ENCODE results near the gene LSMEM2. TPM values are rescaled to one million over a fixed set of nuclear protein-coding genes. Genes with fewer than 3 reads are reported as not detected.

The LSMEM2 gene
- total and polyA plus RNA-seq, 9 of the 15 experiments (the other 6 are each of a cell fraction or from before 2014, with no cell fraction given), result not detected

DNA sequence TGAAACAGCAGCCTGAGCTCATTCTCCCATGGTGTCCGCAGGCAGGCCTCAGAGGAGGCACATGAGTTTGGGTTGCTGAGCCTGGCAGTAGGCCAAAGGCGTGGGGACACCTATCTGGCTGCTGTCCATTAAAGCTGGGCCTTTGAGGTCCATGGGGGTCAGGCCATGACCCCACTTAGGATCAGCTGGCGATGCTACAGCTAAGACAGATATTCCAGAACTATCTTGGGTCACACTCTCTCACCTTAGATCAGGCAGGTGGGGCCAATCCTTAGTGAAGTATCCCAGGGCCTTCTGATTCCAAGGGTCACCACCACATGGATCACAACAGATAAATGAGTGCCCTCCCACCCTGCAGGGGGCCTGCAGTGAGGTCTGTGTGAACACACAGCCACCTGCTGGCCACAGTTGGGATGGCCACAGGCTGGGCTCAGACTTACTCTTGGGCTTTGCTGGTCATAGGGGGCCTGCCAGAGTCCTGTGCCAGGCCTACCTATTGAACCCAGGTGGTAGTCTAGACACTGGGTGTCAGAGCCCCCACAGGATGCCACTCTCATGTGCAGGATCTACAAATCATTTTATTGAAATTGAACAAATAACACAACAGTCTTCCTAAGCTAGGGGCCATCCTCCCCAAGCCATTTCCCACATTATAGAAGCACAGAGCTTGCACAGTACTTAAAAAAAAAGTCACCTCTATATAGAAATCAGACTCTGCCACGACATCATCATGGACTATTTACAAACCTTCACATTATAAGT, 45.6 kb downstream of the LSMEM2 start (continued):
- TF ChIP-seq SMC3 (conservative IDR thresholded peaks at IDR 0.05; ENCODE audit: insufficient read depth, low read depth, low read length) (peak; percentile 55), CC2D1A (IDR thresholded peaks at IDR 0.05) (peak; percentile 53; the same call in 1 of the 2 replicates), ADNP (tag; IDR thresholded peaks at IDR 0.05) (no peak), CTBP1 (IDR thresholded peaks at IDR 0.05; ENCODE audit: borderline replicate concordance) (peak; percentile 47; the same call in 1 of the 2 replicates), ZNF224 (CRISPR knock-in tag; IDR thresholded peaks at IDR 0.05) (no peak), TAL1 (IDR thresholded peaks at IDR 0.05) (no peak)
- TF ChIP-seq, protein P1, sequence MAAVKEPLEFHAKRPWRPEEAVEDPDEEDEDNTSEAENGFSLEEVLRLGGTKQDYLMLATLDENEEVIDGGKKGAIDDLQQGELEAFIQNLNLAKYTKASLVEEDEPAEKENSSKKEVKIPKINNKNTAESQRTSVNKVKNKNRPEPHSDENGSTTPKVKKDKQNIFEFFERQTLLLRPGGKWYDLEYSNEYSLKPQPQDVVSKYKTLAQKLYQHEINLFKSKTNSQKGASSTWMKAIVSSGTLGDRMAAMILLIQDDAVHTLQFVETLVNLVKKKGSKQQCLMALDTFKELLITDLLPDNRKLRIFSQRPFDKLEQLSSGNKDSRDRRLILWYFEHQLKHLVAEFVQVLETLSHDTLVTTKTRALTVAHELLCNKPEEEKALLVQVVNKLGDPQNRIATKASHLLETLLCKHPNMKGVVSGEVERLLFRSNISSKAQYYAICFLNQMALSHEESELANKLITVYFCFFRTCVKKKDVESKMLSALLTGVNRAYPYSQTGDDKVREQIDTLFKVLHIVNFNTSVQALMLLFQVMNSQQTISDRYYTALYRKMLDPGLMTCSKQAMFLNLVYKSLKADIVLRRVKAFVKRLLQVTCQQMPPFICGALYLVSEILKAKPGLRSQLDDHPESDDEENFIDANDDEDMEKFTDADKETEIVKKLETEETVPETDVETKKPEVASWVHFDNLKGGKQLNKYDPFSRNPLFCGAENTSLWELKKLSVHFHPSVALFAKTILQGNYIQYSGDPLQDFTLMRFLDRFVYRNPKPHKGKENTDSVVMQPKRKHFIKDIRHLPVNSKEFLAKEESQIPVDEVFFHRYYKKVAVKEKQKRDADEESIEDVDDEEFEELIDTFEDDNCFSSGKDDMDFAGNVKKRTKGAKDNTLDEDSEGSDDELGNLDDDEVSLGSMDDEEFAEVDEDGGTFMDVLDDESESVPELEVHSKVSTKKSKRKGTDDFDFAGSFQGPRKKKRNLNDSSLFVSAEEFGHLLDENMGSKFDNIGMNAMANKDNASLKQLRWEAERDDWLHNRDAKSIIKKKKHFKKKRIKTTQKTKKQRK (IDR thresholded peaks at IDR 0.05; ENCODE audit: borderline replicate concordance, low read depth, low read length), result no peak
- TF ChIP-seq, protein P2, sequence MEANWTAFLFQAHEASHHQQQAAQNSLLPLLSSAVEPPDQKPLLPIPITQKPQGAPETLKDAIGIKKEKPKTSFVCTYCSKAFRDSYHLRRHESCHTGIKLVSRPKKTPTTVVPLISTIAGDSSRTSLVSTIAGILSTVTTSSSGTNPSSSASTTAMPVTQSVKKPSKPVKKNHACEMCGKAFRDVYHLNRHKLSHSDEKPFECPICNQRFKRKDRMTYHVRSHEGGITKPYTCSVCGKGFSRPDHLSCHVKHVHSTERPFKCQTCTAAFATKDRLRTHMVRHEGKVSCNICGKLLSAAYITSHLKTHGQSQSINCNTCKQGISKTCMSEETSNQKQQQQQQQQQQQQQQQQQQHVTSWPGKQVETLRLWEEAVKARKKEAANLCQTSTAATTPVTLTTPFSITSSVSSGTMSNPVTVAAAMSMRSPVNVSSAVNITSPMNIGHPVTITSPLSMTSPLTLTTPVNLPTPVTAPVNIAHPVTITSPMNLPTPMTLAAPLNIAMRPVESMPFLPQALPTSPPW (CRISPR knock-in tag; IDR thresholded peaks at IDR 0.05), result peak; percentile 46
- TF ChIP-seq, protein P3, sequence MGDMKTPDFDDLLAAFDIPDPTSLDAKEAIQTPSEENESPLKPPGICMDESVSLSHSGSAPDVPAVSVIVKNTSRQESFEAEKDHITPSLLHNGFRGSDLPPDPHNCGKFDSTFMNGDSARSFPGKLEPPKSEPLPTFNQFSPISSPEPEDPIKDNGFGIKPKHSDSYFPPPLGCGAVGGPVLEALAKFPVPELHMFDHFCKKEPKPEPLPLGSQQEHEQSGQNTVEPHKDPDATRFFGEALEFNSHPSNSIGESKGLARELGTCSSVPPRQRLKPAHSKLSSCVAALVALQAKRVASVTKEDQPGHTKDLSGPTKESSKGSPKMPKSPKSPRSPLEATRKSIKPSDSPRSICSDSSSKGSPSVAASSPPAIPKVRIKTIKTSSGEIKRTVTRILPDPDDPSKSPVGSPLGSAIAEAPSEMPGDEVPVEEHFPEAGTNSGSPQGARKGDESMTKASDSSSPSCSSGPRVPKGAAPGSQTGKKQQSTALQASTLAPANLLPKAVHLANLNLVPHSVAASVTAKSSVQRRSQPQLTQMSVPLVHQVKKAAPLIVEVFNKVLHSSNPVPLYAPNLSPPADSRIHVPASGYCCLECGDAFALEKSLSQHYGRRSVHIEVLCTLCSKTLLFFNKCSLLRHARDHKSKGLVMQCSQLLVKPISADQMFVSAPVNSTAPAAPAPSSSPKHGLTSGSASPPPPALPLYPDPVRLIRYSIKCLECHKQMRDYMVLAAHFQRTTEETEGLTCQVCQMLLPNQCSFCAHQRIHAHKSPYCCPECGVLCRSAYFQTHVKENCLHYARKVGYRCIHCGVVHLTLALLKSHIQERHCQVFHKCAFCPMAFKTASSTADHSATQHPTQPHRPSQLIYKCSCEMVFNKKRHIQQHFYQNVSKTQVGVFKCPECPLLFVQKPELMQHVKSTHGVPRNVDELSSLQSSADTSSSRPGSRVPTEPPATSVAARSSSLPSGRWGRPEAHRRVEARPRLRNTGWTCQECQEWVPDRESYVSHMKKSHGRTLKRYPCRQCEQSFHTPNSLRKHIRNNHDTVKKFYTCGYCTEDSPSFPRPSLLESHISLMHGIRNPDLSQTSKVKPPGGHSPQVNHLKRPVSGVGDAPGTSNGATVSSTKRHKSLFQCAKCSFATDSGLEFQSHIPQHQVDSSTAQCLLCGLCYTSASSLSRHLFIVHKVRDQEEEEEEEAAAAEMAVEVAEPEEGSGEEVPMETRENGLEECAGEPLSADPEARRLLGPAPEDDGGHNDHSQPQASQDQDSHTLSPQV (IDR thresholded peaks at IDR 0.05), result peak; percentile 61
- TF ChIP-seq, protein P4, sequence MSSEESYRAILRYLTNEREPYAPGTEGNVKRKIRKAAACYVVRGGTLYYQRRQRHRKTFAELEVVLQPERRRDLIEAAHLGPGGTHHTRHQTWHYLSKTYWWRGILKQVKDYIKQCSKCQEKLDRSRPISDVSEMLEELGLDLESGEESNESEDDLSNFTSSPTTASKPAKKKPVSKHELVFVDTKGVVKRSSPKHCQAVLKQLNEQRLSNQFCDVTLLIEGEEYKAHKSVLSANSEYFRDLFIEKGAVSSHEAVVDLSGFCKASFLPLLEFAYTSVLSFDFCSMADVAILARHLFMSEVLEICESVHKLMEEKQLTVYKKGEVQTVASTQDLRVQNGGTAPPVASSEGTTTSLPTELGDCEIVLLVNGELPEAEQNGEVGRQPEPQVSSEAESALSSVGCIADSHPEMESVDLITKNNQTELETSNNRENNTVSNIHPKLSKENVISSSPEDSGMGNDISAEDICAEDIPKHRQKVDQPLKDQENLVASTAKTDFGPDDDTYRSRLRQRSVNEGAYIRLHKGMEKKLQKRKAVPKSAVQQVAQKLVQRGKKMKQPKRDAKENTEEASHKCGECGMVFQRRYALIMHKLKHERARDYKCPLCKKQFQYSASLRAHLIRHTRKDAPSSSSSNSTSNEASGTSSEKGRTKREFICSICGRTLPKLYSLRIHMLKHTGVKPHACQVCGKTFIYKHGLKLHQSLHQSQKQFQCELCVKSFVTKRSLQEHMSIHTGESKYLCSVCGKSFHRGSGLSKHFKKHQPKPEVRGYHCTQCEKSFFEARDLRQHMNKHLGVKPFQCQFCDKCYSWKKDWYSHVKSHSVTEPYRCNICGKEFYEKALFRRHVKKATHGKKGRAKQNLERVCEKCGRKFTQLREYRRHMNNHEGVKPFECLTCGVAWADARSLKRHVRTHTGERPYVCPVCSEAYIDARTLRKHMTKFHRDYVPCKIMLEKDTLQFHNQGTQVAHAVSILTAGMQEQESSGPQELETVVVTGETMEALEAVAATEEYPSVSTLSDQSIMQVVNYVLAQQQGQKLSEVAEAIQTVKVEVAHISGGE (CRISPR knock-in tag; IDR thresholded peaks at IDR 0.05), result no peak
- TF ChIP-seq, protein P5, sequence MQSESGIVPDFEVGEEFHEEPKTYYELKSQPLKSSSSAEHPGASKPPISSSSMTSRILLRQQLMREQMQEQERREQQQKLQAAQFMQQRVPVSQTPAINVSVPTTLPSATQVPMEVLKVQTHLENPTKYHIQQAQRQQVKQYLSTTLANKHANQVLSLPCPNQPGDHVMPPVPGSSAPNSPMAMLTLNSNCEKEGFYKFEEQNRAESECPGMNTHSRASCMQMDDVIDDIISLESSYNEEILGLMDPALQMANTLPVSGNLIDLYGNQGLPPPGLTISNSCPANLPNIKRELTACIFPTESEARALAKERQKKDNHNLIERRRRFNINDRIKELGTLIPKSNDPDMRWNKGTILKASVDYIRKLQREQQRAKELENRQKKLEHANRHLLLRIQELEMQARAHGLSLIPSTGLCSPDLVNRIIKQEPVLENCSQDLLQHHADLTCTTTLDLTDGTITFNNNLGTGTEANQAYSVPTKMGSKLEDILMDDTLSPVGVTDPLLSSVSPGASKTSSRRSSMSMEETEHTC (IDR thresholded peaks at IDR 0.05), result no peak
